Transverse colon (tissue), 4 donors: Measurements from ENCODE around the gene ANAPC7.

Experiments
- EP300 ChIP-seq: sonication (generic); formaldehyde crosslinking; IDR thresholded peaks from one replicate; pipeline ENCODE4 v1.6.1; 2017; ENCODE audit warnings: antibody characterized with exemption, low read depth
- POLR2A ChIP-seq: fragments of 450-650 bp; IDR thresholded peaks from one replicate; pipeline ENCODE4 v1.6.1; 2016; ENCODE audit warnings: antibody characterized with exemption, mild to moderate bottlenecking, moderate library complexity
- POLR2AphosphoS5 ChIP-seq, 3 donors: sonication (generic); formaldehyde crosslinking; IDR thresholded peaks; one replicate each; pipeline ENCODE4 v1.6.1; 2016; ENCODE audit warnings: antibody characterized with exemption in 3 of 3
- TF ChIP-seq, protein P1 (sequence below), 5 experiments: fragments of 200-600 bp in 3 of 5; fragments of 450-650 bp in 2 of 5; sonication (generic) in 3 of 5; IDR thresholded peaks; 1 replicate in 2 of 5; 2 replicates in 3 of 5; pipeline ENCODE4 v1.5.1; 2016 to 2017; ENCODE audit warnings: antibody characterized with exemption in 5 of 5, inconsistent platforms in 3 of 5, mild to moderate bottlenecking in 2 of 5, moderate library complexity in 1 of 5

GRCh38 chr12:110424237-110424636 is 20.7 kb upstream of the ANAPC7 start:
- TF ChIP-seq POLR2AphosphoS5 (IDR thresholded peaks at IDR 0.05) (no peak), POLR2A (no peak), EP300 (no peak)
- TF ChIP-seq, protein P1, sequence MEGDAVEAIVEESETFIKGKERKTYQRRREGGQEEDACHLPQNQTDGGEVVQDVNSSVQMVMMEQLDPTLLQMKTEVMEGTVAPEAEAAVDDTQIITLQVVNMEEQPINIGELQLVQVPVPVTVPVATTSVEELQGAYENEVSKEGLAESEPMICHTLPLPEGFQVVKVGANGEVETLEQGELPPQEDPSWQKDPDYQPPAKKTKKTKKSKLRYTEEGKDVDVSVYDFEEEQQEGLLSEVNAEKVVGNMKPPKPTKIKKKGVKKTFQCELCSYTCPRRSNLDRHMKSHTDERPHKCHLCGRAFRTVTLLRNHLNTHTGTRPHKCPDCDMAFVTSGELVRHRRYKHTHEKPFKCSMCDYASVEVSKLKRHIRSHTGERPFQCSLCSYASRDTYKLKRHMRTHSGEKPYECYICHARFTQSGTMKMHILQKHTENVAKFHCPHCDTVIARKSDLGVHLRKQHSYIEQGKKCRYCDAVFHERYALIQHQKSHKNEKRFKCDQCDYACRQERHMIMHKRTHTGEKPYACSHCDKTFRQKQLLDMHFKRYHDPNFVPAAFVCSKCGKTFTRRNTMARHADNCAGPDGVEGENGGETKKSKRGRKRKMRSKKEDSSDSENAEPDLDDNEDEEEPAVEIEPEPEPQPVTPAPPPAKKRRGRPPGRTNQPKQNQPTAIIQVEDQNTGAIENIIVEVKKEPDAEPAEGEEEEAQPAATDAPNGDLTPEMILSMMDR (IDR thresholded peaks at IDR 0.05), result no peak
